Lung (tissue), 12 donors: ENCODE results near the gene FAM149B1. TPM values are rescaled to one million over a fixed set of nuclear protein-coding genes. Genes with fewer than 3 reads are reported as not detected.
"Not testable (repeated sequence)": the region's sequence is repeated elsewhere in the genome, so short reads cannot be mapped to it uniquely, and the experiment has no call there.

Source experiments
- ATAC-seq: fragments of 200-7000 bp; cut with Tn5 transposase; one replicate; pipeline ENCODE4 v1.9.1; 2020; ENCODE audit warnings: moderate number of reproducible peaks; ENCODE audit not compliant: insufficient read depth, low FRiP score
- DNase-seq, 3 donors: peaks; one replicate each; pipeline ENCODE4 v3.0.0-alpha.2; 2013 to 2017
- H3K27ac ChIP-seq, 2 donors: one replicate each; pipeline ENCODE4 v1.5.1; 2013; ENCODE audit warnings: mild to moderate bottlenecking in 2 of 2, moderate library complexity in 2 of 2, control low read depth in 1 of 2, inconsistent platforms in 1 of 2, low read depth in 1 of 2, low read length in 1 of 2
- H3K27me3 ChIP-seq, 3 donors: one replicate each; pipeline ENCODE4 v1.5.1; 2013; ENCODE audit warnings: low read length in 2 of 3; ENCODE audit not compliant: control insufficient read depth in 3 of 3, insufficient read depth in 3 of 3
- H3K36me3 ChIP-seq, 4 donors: one replicate each; pipeline ENCODE4 v1.5.1; 2013; ENCODE audit warnings: low read length in 4 of 4, mild to moderate bottlenecking in 1 of 4, moderate library complexity in 1 of 4; ENCODE audit not compliant: control insufficient read depth in 4 of 4, insufficient read depth in 4 of 4
- H3K4me1 ChIP-seq, 5 donors: one replicate each; pipeline ENCODE4 v1.5.1; 2013; ENCODE audit warnings: low read length in 5 of 5, mild to moderate bottlenecking in 2 of 5, moderate library complexity in 1 of 5; ENCODE audit not compliant: control insufficient read depth in 5 of 5, insufficient read depth in 5 of 5
- H3K4me3 ChIP-seq: one replicate; pipeline ENCODE4 v1.5.1; 2013; ENCODE audit warnings: mild to moderate bottlenecking, control low read depth, moderate library complexity
- H3K9ac ChIP-seq, 2 donors: one replicate each; pipeline ENCODE4 v1.5.1; 2013; ENCODE audit warnings: low read length in 2 of 2, control low read depth in 1 of 2; ENCODE audit not compliant: insufficient read depth in 1 of 2
- H3K9me3 ChIP-seq, 4 donors: one replicate each; pipeline ENCODE4 v1.5.1; 2013; ENCODE audit warnings: low read length in 3 of 4, mild to moderate bottlenecking in 1 of 4, moderate library complexity in 1 of 4; ENCODE audit not compliant: control insufficient read depth in 4 of 4, insufficient read depth in 3 of 4
- CTCF ChIP-seq: IDR thresholded peaks from 2 replicates; pipeline ENCODE4 v1.5.1; 2012; ENCODE audit warnings: mild to moderate bottlenecking; ENCODE audit errors: control extremely low read depth, extremely low read depth
- WGBS, 2 donors: extraction: QIAGEN DNeasy Blood & Tissue Kit; methylation state at CpG; one replicate each; pipeline ENCODE4 v1.1.7; 2013; 5-methylcytosine and 5-hydroxymethylcytosine counted together
- polyA plus RNA-seq, 2 donors: library from polyadenylated mRNA; stranded (reverse); fragments of 200-250 nt; gene quantifications; one replicate each; pipeline ENCODE4 v1.2.1, GENCODE V29; 2013
- total RNA-seq, 2 donors: library from RNA; depleted of rRNA in 1 of 2; stranded (reverse); fragments of >200 nt in 1 of 2; gene quantifications; one replicate each; pipeline ENCODE4 v1.2.1, GENCODE V29; 2014 to 2021
- donor health status: control.
- donor health status: control.
- donor health status: Bipolar disorder and iron deficiency.
- donor health status: healthy.
- donor health status: DM: yes; HTN: yes; CAD: no.

FAM149B1 gene
- total and polyA plus RNA-seq, 4 donors = 10.7 to 35.9 (median 18.0) TPM

DNA sequence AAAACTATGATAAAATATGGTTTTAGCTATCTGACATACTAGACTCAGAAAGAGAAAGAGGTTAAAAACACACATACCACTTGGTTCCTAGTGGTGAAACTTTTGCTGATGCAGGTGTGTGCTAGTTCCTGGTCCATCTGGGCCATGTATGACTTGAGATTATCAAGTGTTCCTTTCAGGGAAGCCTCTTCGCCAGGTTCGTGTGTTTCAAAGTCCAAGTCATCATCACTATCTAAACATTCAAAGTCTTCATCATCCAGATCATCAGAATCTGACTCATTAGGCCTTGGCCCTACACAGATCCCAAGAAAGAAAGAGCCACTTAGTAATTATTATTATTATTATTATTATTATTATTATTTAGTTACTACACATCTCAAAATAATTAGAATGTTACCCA, 31.3 kb upstream of the FAM149B1 start:
- no peak for TF ChIP-seq CTCF
- Histone ChIP-seq H3K36me3 (peaks cover 23 to 35% (median 27%) of the 10 kb centered on the region in 4 donors), H3K4me3 (no peak overlapping the region), H3K27ac (no peak overlapping the region), H3K9ac (no peak overlapping the region), H3K27me3 (no peaks in the 10 kb centered on the region), H3K9me3 (no peaks in the 10 kb centered on the region), H3K4me1 (no peaks in the 10 kb centered on the region)
- WGBS, 2 donors = 91 to 94% methylated on average over 2 of the region's 2 CpGs
- no peak for ATAC-seq
- no peak for DNase-seq

- no peak overlapping the region for H3K9ac ChIP-seq
- no peak for DNase-seq
- H3K27ac ChIP-seq = no peak overlapping the region
- no peak for TF ChIP-seq CTCF
- ATAC-seq = no peak
- H3K9me3 ChIP-seq = no peaks in the 10 kb centered on the region
- H3K27me3 ChIP-seq = no peaks in the 10 kb centered on the region
- H3K36me3 ChIP-seq = peaks cover 26 to 40% (median 29%) of the 10 kb centered on the region in 4 donors
- WGBS, 2 donors = 67 to 77% methylated on average over 2 of the region's 2 CpGs
- H3K4me3 ChIP-seq = no peak overlapping the region
- H3K4me1 ChIP-seq = no peaks in the 10 kb centered on the region
Measured at GRCh38 chr10:73139251-73139650, 28.7 kb upstream of the FAM149B1 start.

DNA sequence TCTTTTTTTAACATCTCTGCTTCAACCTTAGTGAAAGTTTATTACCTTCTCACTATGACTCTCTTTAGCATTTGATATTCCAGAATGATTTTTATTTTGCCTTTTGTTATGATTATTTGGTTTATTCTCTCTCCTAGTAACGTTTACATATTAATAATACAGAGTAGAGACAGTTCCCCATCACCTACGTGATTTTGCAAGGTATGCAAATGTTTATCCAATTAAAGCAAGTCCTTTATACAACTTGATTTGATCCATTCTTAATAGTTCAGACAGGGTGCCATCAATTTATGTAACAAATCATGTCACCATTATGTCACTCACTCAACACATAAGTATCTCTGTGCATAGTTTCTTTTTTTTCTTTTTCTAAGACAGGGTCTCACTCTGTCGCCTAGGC, 26.3 kb upstream of the FAM149B1 start:
- Histone ChIP-seq H3K27ac (no peak overlapping the region), H3K9me3 (no peaks in the 10 kb centered on the region), H3K9ac (no peak overlapping the region), H3K27me3 (no peaks in the 10 kb centered on the region), H3K4me1 (no peaks in the 10 kb centered on the region), H3K36me3 (peaks cover 15 to 47% (median 30%) of the 10 kb centered on the region in 4 donors), H3K4me3 (no peak overlapping the region)
- ATAC-seq (no peak), DNase-seq (no peak)
- 89 to 96% methylated on average over 3 of the region's 3 CpGs for WGBS, 2 donors
- no peak for TF ChIP-seq CTCF

DNA sequence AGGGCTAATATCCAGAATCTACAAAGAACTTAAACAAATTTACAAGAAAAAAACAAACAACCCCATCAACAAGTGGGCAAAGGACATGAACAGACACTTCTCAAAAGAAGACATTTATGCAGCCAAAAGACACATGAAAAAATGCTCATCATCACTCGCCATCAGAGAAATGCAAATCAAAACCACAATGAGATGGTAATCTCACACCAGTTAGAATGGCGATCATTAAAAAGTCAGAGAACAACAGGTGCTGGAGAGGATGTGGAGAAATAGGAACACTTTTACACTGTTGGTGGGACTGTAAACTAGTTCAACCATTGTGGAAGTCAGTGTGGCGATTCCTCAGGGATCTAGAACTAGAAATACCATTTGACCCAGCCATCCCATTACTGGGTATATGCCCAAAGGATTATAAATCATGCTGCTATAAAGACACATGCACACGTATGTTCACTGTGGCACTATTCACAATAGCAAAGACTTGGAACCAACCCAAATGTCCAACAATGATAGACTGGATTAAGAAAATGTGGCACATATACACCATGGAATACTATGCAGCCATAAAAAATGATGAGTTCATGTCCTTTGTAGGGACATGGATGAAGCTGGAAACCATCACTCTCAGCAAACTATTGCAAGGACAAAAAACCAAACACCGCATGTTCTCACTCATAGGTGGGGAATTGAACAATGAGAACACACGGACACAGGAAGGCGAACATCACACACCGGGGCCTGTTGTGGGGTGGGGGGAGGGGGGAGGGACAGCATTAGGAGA, 17.1 kb upstream of the FAM149B1 start:
- H3K27ac ChIP-seq, H3K27me3 ChIP-seq, H3K4me1 ChIP-seq, ATAC-seq, H3K9me3 ChIP-seq, H3K4me3 ChIP-seq, H3K9ac ChIP-seq, DNase-seq: not testable (repeated sequence)
- 85 to 96% methylated on average over 7 of the region's 8 CpGs for WGBS, 2 donors
- H3K36me3 ChIP-seq = peaks cover 9 to 27% (median 23%) of the 10 kb centered on the region in 4 donors
